HUES6 (cell line): ENCODE measurements around the gene QPCT.

ENCODE experiments used
- H3K27ac ChIP-seq: 2 replicates; pipeline ENCODE4 v1.7.0; 2013; ENCODE audit warnings: low read depth, mild to moderate bottlenecking, low read length, inconsistent platforms
- H3K27me3 ChIP-seq: 2 replicates; pipeline ENCODE4 v1.6.1; 2013; ENCODE audit warnings: low read length; ENCODE audit not compliant: control insufficient read depth, insufficient read depth
- H3K36me3 ChIP-seq: 2 replicates; pipeline ENCODE4 v1.6.1; 2013; ENCODE audit warnings: low read length; ENCODE audit not compliant: control insufficient read depth, insufficient read depth
- H3K4me1 ChIP-seq: 2 replicates; pipeline ENCODE4 v1.6.1; 2013; ENCODE audit warnings: low read length; ENCODE audit not compliant: control insufficient read depth, insufficient read depth
- H3K4me3 ChIP-seq: 2 replicates; pipeline ENCODE4 v1.5.1; 2013; ENCODE audit warnings: low read depth, low read length
- H3K9ac ChIP-seq: one replicate; pipeline ENCODE4 v1.6.1; 2013; ENCODE audit warnings: mild to moderate bottlenecking, low read length
- H3K9me3 ChIP-seq: 2 replicates; pipeline ENCODE4 v1.6.1; 2013; ENCODE audit warnings: low read depth, low read length; ENCODE audit not compliant: control insufficient read depth, insufficient read depth

Gene QPCT

GRCh38 chr2:37316181-37316580 is 28.2 kb upstream of the QPCT start:
- no peak overlapping the region for H3K4me3 ChIP-seq
- H3K27me3 ChIP-seq, result no peaks in the 10 kb centered on the region
- H3K9ac ChIP-seq, result no peak overlapping the region
- peaks cover 12% of the 10 kb centered on the region; the same call in 1 of the 2 replicates for H3K36me3 ChIP-seq
- no peak overlapping the region for H3K27ac ChIP-seq
- H3K4me1 ChIP-seq, result peaks cover 27% of the 10 kb centered on the region
- no peaks in the 10 kb centered on the region for H3K9me3 ChIP-seq

DNA sequence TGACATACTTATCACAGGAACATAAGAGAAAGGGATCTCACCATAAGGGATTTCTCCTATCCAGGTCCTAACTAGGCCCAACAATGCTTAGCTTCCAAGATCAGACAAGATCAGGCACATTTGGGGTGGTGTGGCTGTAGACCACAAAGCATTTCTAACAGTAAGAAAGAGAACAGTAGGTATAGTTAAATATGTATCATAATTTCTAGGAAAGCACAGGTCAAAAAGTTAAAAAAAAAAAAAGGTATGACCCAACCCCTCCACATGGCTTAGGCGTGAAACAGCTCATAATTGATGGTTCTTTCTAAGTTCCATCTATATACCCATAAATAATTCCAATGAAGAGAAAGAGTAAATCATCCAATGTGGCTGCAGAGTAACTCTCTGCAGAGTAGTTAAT is 26.7 kb upstream of the QPCT start:
- no peak overlapping the region for H3K4me3 ChIP-seq

DNA sequence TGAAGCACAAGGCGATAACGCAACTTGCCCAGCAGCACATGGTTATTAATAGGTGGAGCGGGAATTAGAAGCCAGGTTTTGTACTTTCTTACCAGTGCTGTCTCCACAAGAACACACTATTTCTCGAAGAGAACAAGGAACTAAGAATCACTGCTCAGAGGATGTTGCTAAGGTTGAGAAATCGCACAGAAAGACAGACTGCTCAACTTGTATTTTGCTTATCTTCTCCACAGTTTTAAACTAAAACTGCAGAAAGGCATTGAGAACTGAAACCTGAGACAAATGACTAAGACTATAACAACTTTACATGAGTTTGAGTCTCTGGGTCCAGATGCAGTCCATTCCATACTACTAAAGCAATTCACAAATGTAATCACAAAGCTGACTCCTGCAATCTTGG is 26.0 kb upstream of the QPCT start:
- Histone ChIP-seq H3K4me3 (no peak overlapping the region), H3K4me1 (peaks cover 39% of the 10 kb centered on the region)

More for the DNA sequence above, 26.7 kb upstream of the QPCT start:
- H3K36me3 ChIP-seq, result peaks cover 8% of the 10 kb centered on the region; the same call in 1 of the 2 replicates
- H3K4me1 ChIP-seq, result peaks cover 35% of the 10 kb centered on the region
- no peak overlapping the region for H3K9ac ChIP-seq
- no peaks in the 10 kb centered on the region for H3K9me3 ChIP-seq
- no peaks in the 10 kb centered on the region for H3K27me3 ChIP-seq
- H3K27ac ChIP-seq, result no peak overlapping the region

GRCh38 chr2:37319754-37320609 is 24.4 kb upstream of the QPCT start:
- no peak overlapping the region for H3K9ac ChIP-seq
- H3K4me3 ChIP-seq, result no peak overlapping the region
- peaks cover 2% of the 10 kb centered on the region for H3K27me3 ChIP-seq
- H3K27ac ChIP-seq, result no peak overlapping the region
- peaks cover 8% of the 10 kb centered on the region; the same call in 1 of the 2 replicates for H3K36me3 ChIP-seq
- H3K4me1 ChIP-seq, result peaks cover 39% of the 10 kb centered on the region
- no peaks in the 10 kb centered on the region for H3K9me3 ChIP-seq

More for the DNA sequence above, 26.0 kb upstream of the QPCT start:
- H3K9ac ChIP-seq, result no peak overlapping the region
- H3K27me3 ChIP-seq, result no peaks in the 10 kb centered on the region
- H3K27ac ChIP-seq, result no peak overlapping the region
- no peaks in the 10 kb centered on the region for H3K9me3 ChIP-seq
- peaks cover 8% of the 10 kb centered on the region; the same call in 1 of the 2 replicates for H3K36me3 ChIP-seq

DNA sequence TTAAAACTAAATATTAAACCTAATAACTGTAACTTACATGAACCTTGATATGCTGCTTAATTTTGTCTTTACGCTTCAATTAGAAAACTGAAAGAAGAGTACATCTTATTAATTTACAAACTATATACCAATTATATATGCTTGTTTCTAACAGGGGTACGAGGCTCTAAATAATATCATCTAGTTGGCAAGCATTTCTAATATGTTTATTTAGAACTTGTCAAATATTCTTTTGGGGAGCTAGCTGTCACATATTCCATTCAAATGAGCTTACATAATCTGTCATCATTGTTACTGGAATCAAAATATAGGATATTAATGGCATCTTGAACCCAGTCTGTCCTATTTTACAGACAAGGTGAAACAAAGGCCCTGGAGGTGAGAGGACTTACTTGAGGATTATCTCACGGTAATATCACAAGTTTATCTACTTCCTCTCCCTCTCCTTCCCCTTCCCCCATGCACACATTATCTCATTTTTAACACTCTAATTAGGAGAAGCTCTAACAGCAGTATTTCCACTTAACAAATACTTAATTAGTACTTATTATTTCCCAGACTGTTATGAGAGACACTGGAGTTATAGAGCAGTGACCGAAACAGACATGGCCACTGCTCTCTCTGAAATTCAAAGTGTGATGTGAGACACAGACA is 23.3 kb upstream of the QPCT start:
- Histone ChIP-seq H3K27ac (no peak overlapping the region), H3K4me1 (peaks cover 33% of the 10 kb centered on the region), H3K36me3 (peaks cover 5% of the 10 kb centered on the region; the same call in 1 of the 2 replicates), H3K9ac (no peak overlapping the region), H3K27me3 (peaks cover 12% of the 10 kb centered on the region), H3K9me3 (no peaks in the 10 kb centered on the region), H3K4me3 (peak overlapping the region; percentile 20; the same call in 1 of the 2 replicates)

- Histone ChIP-seq H3K27me3 (peaks cover 12% of the 10 kb centered on the region), H3K9ac (no peak overlapping the region), H3K27ac (no peak overlapping the region), H3K9me3 (no peaks in the 10 kb centered on the region), H3K4me3 (peak overlapping the region; percentile 98; the same call in 1 of the 2 replicates), H3K4me1 (peaks cover 33% of the 10 kb centered on the region), H3K36me3 (no peaks in the 10 kb centered on the region; the same call in 1 of the 2 replicates)
Measured at GRCh38 chr2:37322368-37322767, 22.1 kb upstream of the QPCT start.

DNA sequence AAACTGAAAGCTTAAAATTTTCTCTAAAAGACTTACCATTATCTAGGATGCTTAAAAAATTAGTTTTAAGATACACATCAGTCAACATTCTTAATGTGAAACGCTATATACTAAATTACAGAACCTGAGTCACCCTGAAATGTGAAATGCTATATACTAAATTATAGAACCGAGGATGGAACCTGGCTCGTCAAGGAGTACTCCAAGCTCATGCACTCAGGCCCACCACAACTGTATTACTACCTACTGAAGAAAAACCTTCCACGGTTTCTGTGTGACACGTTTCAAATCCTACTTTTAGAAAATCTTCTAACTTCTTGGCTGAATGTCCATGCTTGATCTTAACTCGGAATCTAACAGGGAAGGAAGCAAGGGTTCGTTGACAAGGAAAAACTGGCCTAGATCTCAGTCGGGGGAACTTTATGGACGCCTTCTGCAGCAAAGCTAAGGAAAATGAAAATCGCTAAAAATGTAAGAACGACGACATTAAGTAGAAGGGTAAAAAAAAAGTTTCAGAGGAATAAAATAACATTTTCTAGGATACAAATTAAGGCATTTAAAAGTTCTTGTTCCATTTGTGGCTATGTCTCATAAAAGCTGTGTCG is 21.2 kb upstream of the QPCT start:
- Histone ChIP-seq H3K36me3 (no peaks in the 10 kb centered on the region; the same call in 1 of the 2 replicates), H3K9me3 (no peaks in the 10 kb centered on the region), H3K4me1 (peaks cover 31% of the 10 kb centered on the region), H3K27me3 (peaks cover 12% of the 10 kb centered on the region), H3K27ac (no peak overlapping the region), H3K4me3 (peak overlapping the region; percentile 98), H3K9ac (peak overlapping the region; percentile 88)

DNA sequence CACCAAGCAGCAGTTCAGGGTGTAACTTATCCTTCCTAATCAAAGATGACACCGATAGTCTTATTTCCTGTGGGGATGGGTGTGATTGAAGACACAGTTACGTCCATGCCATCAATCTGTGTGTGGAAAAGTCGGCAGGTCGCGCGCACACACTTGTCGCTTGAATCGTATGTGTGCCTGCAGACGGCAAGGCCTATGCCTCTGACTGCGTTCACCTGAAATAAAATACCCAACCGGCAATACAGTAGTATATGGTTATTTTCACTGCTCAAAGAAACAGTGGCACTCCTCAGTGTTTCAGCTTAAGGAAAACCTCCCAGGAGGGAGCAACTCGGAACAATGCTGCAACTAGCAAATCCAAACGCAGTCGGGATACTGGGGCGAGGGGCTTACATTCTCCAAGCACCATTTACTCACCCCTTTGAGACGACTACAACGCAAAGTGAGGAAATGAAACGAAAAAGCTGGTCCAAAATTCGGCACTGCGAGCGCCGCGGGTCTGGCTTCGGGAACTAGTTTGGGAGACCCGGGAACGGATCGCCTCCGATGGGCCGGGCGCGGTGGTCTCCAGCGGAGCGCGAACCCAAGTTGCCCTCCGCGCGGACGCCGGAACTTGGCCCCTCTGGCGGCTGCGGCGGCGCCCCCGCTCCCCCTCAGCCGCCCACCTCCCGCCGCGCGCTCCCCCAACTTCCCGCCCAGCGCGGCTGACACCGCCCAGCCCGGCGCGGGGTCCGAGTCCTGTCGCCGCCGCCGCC is 20.5 kb upstream of the QPCT start:
- Histone ChIP-seq H3K9me3 (no peaks in the 10 kb centered on the region), H3K27ac (peak overlapping the region; percentile 75; the same call in 1 of the 2 replicates), H3K9ac (peak overlapping the region; percentile 88), H3K4me3 (peak overlapping the region; percentile 98), H3K4me1 (peaks cover 24% of the 10 kb centered on the region), H3K36me3 (no peaks in the 10 kb centered on the region; the same call in 1 of the 2 replicates), H3K27me3 (peaks cover 12% of the 10 kb centered on the region)

DNA sequence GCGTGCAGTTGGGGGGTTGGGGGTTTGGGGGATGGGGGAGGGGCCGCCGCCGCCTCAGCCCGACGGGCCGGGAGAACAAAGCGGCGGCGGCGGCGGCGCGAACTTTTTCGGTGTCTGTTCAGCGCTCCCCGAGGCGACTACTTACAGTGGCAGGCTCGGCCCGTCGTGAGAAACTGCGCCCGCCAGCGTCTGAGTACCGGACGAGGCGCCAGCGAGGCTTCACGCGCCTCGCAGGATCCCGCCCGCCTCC is 20.0 kb upstream of the QPCT start:
- peaks cover 20% of the 10 kb centered on the region for H3K4me1 ChIP-seq
- H3K36me3 ChIP-seq, result no peaks in the 10 kb centered on the region
- H3K27me3 ChIP-seq, result peaks cover 12% of the 10 kb centered on the region
- peak overlapping the region; percentile 70 for H3K9ac ChIP-seq
- H3K4me3 ChIP-seq, result peak overlapping the region; percentile 98
- H3K27ac ChIP-seq, result no peak overlapping the region
- no peaks in the 10 kb centered on the region for H3K9me3 ChIP-seq

GRCh38 chr2:37324786-37325624 is 19.4 kb upstream of the QPCT start, which contains the start of gene PRKD3:
Gene PRKD3 (minus strand): TSS chr2:37324833. CDS start chr2:37316524, 8,309 bp downstream.
- peaks cover 19% of the 10 kb centered on the region for H3K4me1 ChIP-seq
- peaks cover 12% of the 10 kb centered on the region for H3K27me3 ChIP-seq
- H3K27ac ChIP-seq, result peak within 1 kb of the TSS; percentile 75; the same call in 1 of the 2 replicates

More at GRCh38 chr2:37324786-37325624, 19.4 kb upstream of the QPCT start, which contains the start of gene PRKD3:
- H3K9ac ChIP-seq, result peak within 1 kb of the TSS; percentile 88
- H3K9me3 ChIP-seq, result no peaks in the 10 kb centered on the region
- peak within 1 kb of the TSS; percentile 98 for H3K4me3 ChIP-seq
- H3K36me3 ChIP-seq, result no peaks in the 10 kb centered on the region
